ENCODE results near the gene TTC23. TPM values are rescaled to one million over a fixed set of nuclear protein-coding genes. Genes with fewer than 3 reads are reported as not detected.
"Not testable (repeated sequence)": the region's sequence is repeated elsewhere in the genome, so short reads cannot be mapped to it uniquely, and the experiment has no call there.

TTC23 gene
- polyA plus RNA-seq, 2 donors: 7.2 to 8.4 TPM

GRCh38 chr15:99115300-99116215 is 133.8 kb downstream of the TTC23 start:
- Histone ChIP-seq H3K27ac (ENCODE audit: low read depth in 2 of 2, low read length in 1 of 2) (peak overlapping the region; percentile 41 to 77), H3K4me1 (ENCODE audit: control insufficient read depth in 2 of 2, insufficient read depth in 2 of 2, low read length in 1 of 2) (peaks cover 4 to 8% of the 10 kb centered on the region in 2 donors), H3K9me3 (ENCODE audit: control insufficient read depth in 2 of 2, insufficient read depth in 1 of 2, low read depth in 1 of 2, low read length in 1 of 2) (no peaks in the 10 kb centered on the region), H3K4me3 (ENCODE audit: low read depth in 1 of 2, low read length in 2 of 2) (no peak overlapping the region), H3K27me3 (ENCODE audit: control insufficient read depth in 1 of 2, insufficient read depth in 2 of 2, low read length in 2 of 2) (no peaks in the 10 kb centered on the region), H3K36me3 (ENCODE audit: control insufficient read depth in 2 of 2, insufficient read depth in 2 of 2, low read length in 1 of 2) (no peaks in the 10 kb centered on the region)
- 78 to 83% methylated on average over 11 of the region's 11 CpGs for WGBS, 2 donors

- H3K4me1 ChIP-seq (ENCODE audit: control insufficient read depth in 2 of 2, insufficient read depth in 2 of 2, low read length in 1 of 2): peaks cover 2 to 6% of the 10 kb centered on the region in 2 donors
- WGBS, 2 donors: 64 to 70% methylated on average over 11 to 12 of the region's 12 CpGs
- H3K36me3 ChIP-seq (ENCODE audit: control insufficient read depth in 2 of 2, insufficient read depth in 2 of 2, low read length in 1 of 2): no peaks in the 10 kb centered on the region
- peak overlapping the region; percentile 6 to 77 for H3K27ac ChIP-seq (ENCODE audit: low read depth in 2 of 2, low read length in 1 of 2)
- no peaks in the 10 kb centered on the region for H3K27me3 ChIP-seq (ENCODE audit: control insufficient read depth in 1 of 2, insufficient read depth in 2 of 2, low read length in 2 of 2)
- H3K9me3 ChIP-seq (ENCODE audit: control insufficient read depth in 2 of 2, insufficient read depth in 1 of 2, low read depth in 1 of 2, low read length in 1 of 2): no peaks in the 10 kb centered on the region
- H3K4me3 ChIP-seq (ENCODE audit: low read depth in 1 of 2, low read length in 2 of 2): no peak overlapping the region
These were observed 134.7 kb downstream of the TTC23 start for GRCh38 chr15:99114511-99115299.

GRCh38 chr15:99113547-99114271 is 135.7 kb downstream of the TTC23 start:
- no peaks in the 10 kb centered on the region for H3K27me3 ChIP-seq (ENCODE audit: control insufficient read depth in 1 of 2, insufficient read depth in 2 of 2, low read length in 2 of 2)

GRCh38 chr15:99111641-99112040 is 137.7 kb downstream of the TTC23 start:
- 77 to 87% methylated on average over 8 of the region's 8 CpGs for WGBS, 2 donors
- not testable (repeated sequence) for H3K4me3 ChIP-seq (ENCODE audit: low read depth in 1 of 2, low read length in 2 of 2); H3K27me3 ChIP-seq (ENCODE audit: control insufficient read depth in 1 of 2, insufficient read depth in 2 of 2, low read length in 2 of 2); H3K4me1 ChIP-seq (ENCODE audit: control insufficient read depth in 2 of 2, insufficient read depth in 2 of 2, low read length in 1 of 2); H3K9me3 ChIP-seq (ENCODE audit: control insufficient read depth in 2 of 2, insufficient read depth in 1 of 2, low read depth in 1 of 2, low read length in 1 of 2); H3K36me3 ChIP-seq (ENCODE audit: control insufficient read depth in 2 of 2, insufficient read depth in 2 of 2, low read length in 1 of 2)
- peak overlapping the region in 1 of 2 donors; percentile 29 for H3K27ac ChIP-seq (ENCODE audit: low read depth in 2 of 2, low read length in 1 of 2)

More at GRCh38 chr15:99113547-99114271, 135.7 kb downstream of the TTC23 start:
- Histone ChIP-seq H3K27ac (ENCODE audit: low read depth in 2 of 2, low read length in 1 of 2) (peak overlapping the region in 1 of 2 donors; percentile 77), H3K9me3 (ENCODE audit: control insufficient read depth in 2 of 2, insufficient read depth in 1 of 2, low read depth in 1 of 2, low read length in 1 of 2) (no peaks in the 10 kb centered on the region), H3K4me1 (ENCODE audit: control insufficient read depth in 2 of 2, insufficient read depth in 2 of 2, low read length in 1 of 2) (peaks cover 2 to 6% of the 10 kb centered on the region in 2 donors), H3K36me3 (ENCODE audit: control insufficient read depth in 2 of 2, insufficient read depth in 2 of 2, low read length in 1 of 2) (no peaks in the 10 kb centered on the region), H3K4me3 (ENCODE audit: low read depth in 1 of 2, low read length in 2 of 2) (no peak overlapping the region)
- WGBS, 2 donors: 86 to 87% methylated on average over 13 of the region's 13 CpGs

- H3K4me1 ChIP-seq (ENCODE audit: control insufficient read depth in 2 of 2, insufficient read depth in 2 of 2, low read length in 1 of 2): peaks cover 6% of the 10 kb centered on the region in 2 donors
- H3K27me3 ChIP-seq (ENCODE audit: control insufficient read depth in 1 of 2, insufficient read depth in 2 of 2, low read length in 2 of 2): no peaks in the 10 kb centered on the region
- peak overlapping the region in 1 of 2 donors; percentile 74 for H3K27ac ChIP-seq (ENCODE audit: low read depth in 2 of 2, low read length in 1 of 2)
- H3K4me3 ChIP-seq (ENCODE audit: low read depth in 1 of 2, low read length in 2 of 2): no peak overlapping the region
- H3K36me3 ChIP-seq (ENCODE audit: control insufficient read depth in 2 of 2, insufficient read depth in 2 of 2, low read length in 1 of 2): no peaks in the 10 kb centered on the region
- WGBS, 2 donors: 50 to 54% methylated on average over 8 of the region's 8 CpGs
- H3K9me3 ChIP-seq (ENCODE audit: control insufficient read depth in 2 of 2, insufficient read depth in 1 of 2, low read depth in 1 of 2, low read length in 1 of 2): no peaks in the 10 kb centered on the region
These were observed 138.6 kb downstream of the TTC23 start for GRCh38 chr15:99110581-99111320.

- H3K4me1 ChIP-seq (ENCODE audit: control insufficient read depth in 2 of 2, insufficient read depth in 2 of 2, low read length in 1 of 2): peaks cover 6 to 11% of the 10 kb centered on the region in 2 donors
- 78 to 81% methylated on average over 12 of the region's 12 CpGs for WGBS, 2 donors
- no peaks in the 10 kb centered on the region for H3K9me3 ChIP-seq (ENCODE audit: control insufficient read depth in 2 of 2, insufficient read depth in 1 of 2, low read depth in 1 of 2, low read length in 1 of 2)
- H3K27me3 ChIP-seq (ENCODE audit: control insufficient read depth in 1 of 2, insufficient read depth in 2 of 2, low read length in 2 of 2): no peaks in the 10 kb centered on the region
- H3K4me3 ChIP-seq (ENCODE audit: low read depth in 1 of 2, low read length in 2 of 2): no peak overlapping the region
- peak overlapping the region; percentile 53 to 69 for H3K27ac ChIP-seq (ENCODE audit: low read depth in 2 of 2, low read length in 1 of 2)
- no peaks in the 10 kb centered on the region for H3K36me3 ChIP-seq (ENCODE audit: control insufficient read depth in 2 of 2, insufficient read depth in 2 of 2, low read length in 1 of 2)
These were observed 139.3 kb downstream of the TTC23 start for GRCh38 chr15:99110093-99110492.

- H3K9me3 ChIP-seq (ENCODE audit: control insufficient read depth in 2 of 2, insufficient read depth in 1 of 2, low read depth in 1 of 2, low read length in 1 of 2): no peaks in the 10 kb centered on the region
- H3K36me3 ChIP-seq (ENCODE audit: control insufficient read depth in 2 of 2, insufficient read depth in 2 of 2, low read length in 1 of 2): no peaks in the 10 kb centered on the region
- H3K4me3 ChIP-seq (ENCODE audit: low read depth in 1 of 2, low read length in 2 of 2): no peak overlapping the region
- peak overlapping the region; percentile 53 to 69 for H3K27ac ChIP-seq (ENCODE audit: low read depth in 2 of 2, low read length in 1 of 2)
- no peaks in the 10 kb centered on the region for H3K27me3 ChIP-seq (ENCODE audit: control insufficient read depth in 1 of 2, insufficient read depth in 2 of 2, low read length in 2 of 2)
- WGBS, 2 donors: 72 to 77% methylated on average over 10 of the region's 10 CpGs
- H3K4me1 ChIP-seq (ENCODE audit: control insufficient read depth in 2 of 2, insufficient read depth in 2 of 2, low read length in 1 of 2): peaks cover 3 to 10% of the 10 kb centered on the region in 2 donors
These were observed 139.8 kb downstream of the TTC23 start for GRCh38 chr15:99109555-99110021.

GRCh38 chr15:99108993-99109392 is 140.4 kb downstream of the TTC23 start:
- no peaks in the 10 kb centered on the region for H3K27me3 ChIP-seq (ENCODE audit: control insufficient read depth in 1 of 2, insufficient read depth in 2 of 2, low read length in 2 of 2)
- peaks cover 3 to 10% of the 10 kb centered on the region in 2 donors for H3K4me1 ChIP-seq (ENCODE audit: control insufficient read depth in 2 of 2, insufficient read depth in 2 of 2, low read length in 1 of 2)
- WGBS, 2 donors: 82 to 90% methylated on average over 5 of the region's 5 CpGs
- H3K4me3 ChIP-seq (ENCODE audit: low read depth in 1 of 2, low read length in 2 of 2): peak overlapping the region in 1 of 2 donors; percentile 20
- H3K27ac ChIP-seq (ENCODE audit: low read depth in 2 of 2, low read length in 1 of 2): peak overlapping the region; percentile 53 to 69
- no peaks in the 10 kb centered on the region for H3K36me3 ChIP-seq (ENCODE audit: control insufficient read depth in 2 of 2, insufficient read depth in 2 of 2, low read length in 1 of 2)
- no peaks in the 10 kb centered on the region for H3K9me3 ChIP-seq (ENCODE audit: control insufficient read depth in 2 of 2, insufficient read depth in 1 of 2, low read depth in 1 of 2, low read length in 1 of 2)
